HuH-7 (cell line): ENCODE data around the gene ANXA6.

Experiments used
- DNase-seq: peaks from one replicate; pipeline ENCODE4 v3.0.0; 2011; ENCODE audit warnings: low spot score

ANXA6 gene

GRCh38 chr5:151127926-151128325, 29.7 kb downstream of the ANXA6 start:
- no peak for DNase-seq

DNA sequence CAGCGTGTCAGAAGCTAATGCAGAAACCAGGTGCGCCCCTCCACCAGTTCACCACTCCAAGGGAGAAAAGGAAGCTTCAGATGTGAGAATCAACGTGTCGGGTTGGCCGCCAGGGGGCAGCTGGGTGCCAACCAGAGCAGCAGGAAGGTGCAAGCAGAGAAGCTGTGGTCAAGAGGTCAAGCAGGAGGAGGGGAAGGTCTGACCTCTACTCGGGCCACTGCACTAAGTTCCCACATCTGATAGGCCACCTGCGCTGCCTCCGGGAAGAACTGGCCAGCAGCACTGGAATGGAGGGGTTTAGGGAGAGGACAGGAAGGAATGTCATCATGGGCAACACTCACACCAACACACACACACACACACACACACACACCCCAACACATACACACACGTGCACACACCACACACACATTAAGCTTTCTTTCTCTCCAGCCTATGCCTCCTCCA, 31.4 kb downstream of the ANXA6 start:
- peak; percentile 65 for DNase-seq

DNA sequence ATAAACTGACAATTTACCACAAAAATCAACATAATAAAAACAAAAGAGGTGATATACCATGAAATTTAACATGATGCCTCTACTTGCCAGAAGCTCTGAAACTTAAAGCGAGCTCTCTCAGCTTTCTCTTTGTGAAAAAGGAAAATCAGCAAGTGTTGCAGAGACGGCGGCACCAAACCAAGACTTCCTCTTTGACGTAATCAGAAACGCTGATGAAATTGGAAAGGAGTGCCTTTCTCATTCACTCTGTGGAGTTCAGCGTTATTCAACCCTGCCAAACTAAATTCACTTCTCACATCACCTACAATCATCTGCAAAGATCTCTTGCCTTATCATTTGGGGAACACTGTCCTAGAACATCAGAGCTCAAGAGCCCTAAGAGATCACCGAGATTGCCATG, 32.2 kb downstream of the ANXA6 start:
- no peak for DNase-seq

DNA sequence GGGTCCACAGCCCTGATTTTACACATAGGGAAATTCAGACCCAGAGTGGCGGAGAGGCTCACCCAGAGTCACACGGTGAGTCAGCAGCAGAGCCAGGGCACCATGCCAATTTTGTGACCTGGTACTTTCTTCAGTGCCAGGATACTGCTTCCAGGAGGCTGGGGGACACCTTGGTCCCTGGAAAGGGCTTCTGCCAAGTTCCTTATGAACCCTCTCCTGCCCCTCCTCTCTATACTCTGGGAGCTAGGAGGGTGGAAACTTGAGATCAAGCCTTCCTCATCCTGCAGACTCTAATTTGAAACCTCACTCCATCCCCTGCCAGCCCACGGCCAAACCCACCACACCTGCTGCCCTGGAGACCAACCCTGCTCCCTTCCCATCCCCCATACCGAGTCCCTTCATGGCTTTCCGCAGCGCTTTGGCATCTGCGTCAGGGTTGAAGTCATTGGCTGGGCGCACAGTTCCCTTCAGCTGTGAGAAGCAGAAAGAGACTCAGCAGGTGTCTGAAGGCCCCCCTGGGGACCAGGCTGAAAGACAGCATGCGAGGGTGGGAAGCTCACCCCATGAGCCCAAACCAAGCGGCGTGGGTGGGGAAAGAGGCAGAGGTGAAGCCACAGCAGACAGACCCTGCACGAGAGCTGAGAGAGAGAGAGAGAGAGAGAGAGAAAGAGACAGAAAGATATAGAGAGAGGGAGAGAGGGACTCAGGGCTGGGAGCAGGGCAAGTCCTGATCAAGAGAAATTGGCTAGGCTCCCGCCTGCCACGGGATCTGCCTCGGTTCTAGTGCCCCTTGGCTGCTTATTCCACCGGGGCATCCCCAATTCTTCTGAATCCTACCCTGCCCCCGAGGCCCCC, 33.5 kb downstream of the ANXA6 start:
- no peak for DNase-seq

DNA sequence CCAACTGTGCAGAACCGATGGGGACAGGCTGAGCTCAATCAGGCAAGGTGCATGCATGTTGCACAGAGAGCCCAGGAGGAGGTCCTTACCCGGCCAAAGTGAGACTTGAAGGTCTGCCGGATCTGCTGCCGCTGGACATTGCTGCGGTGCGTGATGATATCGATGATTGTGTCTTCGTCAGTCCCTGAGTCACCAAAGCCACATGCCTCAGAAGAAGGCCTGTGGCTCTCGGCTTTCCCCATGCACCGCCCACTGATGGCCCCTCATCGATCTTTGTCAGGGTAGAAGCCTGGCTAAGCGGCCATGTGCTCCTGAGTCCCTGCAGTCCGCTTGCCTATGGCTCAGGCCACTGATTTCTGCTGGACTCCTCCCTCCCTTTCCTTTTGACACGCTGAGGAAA, 34.8 kb downstream of the ANXA6 start:
- DNase-seq = no peak

DNA sequence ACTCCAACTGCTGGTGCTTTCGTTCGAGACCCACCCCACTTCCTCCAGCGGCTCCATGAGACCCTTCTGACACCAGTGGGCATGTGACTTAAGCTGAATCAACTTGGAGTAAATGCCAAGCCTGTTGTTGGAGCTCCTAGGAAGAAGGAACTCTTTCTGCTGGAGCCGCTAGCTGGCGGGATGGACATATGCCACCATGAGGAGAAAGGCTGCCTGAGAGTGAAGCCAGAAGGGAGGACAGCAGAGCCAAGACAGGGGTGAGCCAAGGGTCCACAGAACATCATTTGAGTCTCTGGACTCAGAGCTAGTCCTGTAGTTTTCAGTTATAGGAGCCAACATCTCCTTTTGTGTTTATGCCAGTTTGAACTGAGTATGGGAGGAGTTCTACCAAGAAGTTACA, 35.9 kb downstream of the ANXA6 start:
- no peak for DNase-seq

DNA sequence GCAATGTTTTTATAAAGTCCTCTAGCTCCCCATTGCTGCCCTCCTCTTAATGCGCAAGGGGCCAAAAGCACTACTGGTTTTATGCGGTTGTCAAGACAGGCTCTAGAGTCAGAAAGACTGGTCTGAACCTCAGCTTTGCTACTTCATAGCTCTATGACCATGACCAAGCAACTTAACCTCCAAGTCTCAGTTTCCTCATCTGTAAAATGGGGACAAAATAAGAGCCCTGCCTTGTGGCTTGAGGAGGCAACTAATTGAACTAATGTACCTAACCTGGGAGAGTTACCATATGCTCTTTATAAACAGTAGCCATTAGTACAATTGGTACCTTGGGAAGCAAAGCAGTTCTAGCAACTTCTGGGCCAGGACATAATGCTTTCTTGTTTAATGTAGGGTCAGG, 36.5 kb downstream of the ANXA6 start:
- no peak for DNase-seq

DNA sequence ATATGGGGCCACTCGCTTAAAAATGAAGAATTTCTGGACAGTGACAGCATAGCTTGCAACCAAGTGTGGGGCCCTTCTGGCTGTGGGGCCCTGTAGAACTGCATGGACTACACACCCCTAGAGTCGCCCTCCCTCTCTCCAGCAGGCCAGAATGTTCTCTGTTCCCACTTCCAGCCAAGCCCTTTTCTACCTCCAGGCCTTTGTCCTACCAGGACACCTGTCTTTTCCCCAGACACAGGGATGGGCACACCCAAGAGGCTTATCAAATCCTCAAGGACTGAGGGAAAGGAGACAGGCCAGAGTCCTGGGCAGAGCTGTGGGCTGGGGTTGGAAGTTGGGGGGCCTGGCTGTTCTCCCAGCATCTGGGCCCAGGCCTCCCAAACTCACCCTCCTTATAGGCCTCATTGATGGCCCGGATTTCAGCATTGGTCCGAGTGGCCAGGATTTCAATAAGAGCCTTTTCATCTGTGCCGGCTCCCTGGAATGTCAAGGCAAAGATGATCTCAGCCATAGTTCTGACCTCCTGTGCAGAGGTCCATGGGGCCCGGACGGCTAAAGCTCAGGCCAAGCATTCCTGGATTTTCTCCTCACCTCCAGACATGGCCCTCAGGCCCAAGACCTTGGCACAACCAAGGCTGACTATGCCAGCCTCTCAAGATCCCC, 38.5 kb downstream of the ANXA6 start:
- no peak for DNase-seq

DNA sequence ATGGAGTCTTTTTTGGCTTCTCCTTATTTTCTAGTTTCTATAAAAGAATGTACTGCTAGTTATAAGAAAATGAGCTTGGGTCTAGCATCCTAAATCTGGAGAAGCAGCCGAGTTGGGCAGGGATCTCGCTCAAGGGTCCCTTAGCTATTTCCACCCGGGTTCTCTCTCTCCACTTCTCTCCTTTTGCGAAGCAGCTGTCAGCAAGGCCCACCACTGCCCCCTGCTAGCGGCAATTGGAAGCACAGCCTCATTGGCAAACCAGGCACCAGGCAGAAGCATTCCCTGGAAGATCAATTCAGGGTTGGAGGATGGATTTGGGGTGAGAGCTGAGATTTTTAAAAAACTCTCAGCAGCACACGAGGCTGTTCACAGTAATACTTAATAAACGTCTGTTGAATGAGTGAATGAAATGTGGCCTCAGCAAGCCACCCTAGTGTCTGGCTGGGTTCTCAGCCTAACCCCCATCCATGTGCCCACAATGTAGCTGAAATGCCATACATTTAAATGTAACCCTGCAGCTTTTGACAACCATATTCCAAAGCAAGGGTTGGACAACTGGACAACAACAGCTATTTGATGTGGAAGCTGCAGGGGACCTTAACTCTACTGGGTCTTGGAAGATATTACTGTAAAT, 42.2 kb downstream of the ANXA6 start:
- DNase-seq = peak; percentile 65

- no peak for DNase-seq
Measured at GRCh38 chr5:151113651-151114050, 43.9 kb downstream of the ANXA6 start.

DNA sequence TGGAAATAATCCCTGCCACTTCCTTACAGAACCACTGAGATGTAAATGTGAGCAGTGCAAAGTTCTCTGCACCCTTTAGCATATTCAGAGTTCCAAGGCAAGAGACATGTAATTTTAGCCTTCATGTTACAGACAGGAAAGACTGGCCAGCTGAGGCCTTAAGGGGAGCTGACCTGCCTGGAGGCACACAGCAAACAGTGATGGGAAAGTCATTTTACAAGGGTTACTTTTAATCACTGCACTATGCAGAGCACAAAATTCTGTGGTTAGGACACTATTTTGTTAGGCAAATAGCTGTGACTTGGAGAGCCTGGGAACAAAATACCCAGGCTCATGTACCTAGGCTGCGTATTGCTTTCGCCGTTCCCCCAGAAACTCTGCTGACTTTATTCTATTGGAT, 46.6 kb downstream of the ANXA6 start:
- DNase-seq = no peak

GRCh38 chr5:151110122-151110681, 47.4 kb downstream of the ANXA6 start:
- DNase-seq = no peak

DNA sequence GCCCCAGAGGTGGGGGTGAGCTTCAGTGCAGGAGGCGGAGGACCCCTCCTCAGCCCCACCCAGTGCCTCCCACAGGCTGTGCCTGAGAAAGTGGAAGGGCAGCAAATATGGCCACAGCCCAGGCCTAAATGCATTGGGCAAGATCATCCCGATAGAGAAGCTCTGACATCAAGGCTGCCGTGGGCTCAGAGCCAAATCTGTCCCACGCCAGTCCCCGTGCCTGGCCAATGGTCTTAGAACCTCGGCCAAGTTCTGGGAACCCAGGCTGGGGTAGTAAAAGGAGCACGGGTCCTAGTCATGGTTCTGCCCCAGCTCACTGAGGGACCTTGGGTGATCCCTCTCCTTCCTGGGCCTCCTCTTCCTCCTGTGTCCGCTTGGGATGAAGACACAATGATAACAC, 49.0 kb downstream of the ANXA6 start:
- no peak for DNase-seq

DNA sequence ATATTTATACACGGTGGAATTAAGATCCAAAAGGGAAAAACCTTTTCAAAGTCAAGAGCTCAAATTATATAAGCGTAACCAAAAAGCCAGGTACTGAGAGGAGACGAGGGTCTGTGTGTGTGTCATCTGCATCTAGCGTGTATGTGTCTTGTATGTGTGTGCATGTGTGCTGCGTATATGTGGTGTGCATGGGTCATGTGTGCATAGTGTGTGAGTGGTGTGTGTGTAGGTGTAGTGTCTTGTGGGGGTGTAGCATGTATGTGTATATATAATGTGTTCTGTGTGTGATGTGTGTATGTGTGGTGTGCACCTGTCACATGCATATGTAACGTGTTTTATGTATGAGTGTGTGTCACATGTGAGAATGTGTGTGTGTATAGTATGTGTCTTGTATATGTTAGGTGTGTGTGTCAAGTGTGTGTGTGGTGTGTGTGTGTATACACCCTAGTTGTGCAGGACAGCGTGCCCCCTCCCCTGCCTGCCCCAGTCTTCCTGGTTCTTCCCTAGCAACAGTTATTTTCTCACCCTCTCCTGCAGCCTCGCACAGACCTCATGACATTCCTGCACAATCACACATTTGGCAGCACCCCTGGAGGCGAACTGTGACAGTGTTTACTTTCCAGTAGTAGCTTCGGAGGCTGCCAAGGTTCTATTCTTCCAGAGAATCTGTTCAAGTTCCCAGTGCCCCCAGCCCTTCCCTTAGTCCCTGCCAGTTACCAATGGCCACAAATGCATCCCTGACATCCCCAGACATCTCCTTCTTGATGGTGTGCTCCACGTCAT, 49.6 kb downstream of the ANXA6 start:
- DNase-seq = no peak

DNA sequence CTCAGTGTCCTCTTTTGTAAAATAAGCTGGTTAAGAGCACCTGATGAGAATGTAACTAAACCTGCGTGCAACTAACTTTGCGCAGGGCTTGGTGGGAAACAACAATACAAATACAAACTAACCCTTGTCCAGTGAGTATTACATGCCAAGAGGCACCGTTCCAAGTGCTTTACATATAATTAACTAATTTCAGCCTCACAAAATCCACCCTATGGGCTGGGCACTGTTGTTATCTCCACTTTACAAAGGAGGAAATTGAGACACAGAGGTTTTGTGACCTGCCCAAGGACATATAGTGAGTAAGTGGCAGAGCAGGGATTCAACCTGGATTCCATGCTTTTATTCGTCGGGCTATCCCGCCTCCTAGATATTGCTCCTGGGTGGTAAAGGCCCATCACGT, 50.5 kb downstream of the ANXA6 start:
- no peak for DNase-seq

- no peak for DNase-seq
Measured at GRCh38 chr5:151106509-151106908, 51.1 kb downstream of the ANXA6 start.

DNA sequence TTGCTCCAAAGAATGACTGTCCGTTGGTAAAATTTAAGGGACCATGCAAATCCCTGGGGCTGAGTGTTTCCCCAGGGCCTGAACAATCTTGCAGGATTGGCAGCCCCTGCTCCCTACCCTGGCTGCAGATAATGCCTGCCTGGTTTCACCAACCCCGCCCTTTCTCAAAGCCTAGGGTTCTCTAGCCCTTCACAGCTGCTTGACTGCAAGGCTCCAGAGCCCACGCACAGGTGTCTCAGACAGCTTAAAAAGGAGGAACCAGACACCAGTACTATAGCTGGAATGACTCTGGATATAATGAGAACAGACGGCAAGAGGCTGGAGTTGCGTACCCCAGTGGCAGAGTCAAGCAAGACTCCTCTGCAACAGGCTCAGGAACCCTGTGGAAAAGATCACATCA, 51.5 kb downstream of the ANXA6 start:
- no peak for DNase-seq

DNA sequence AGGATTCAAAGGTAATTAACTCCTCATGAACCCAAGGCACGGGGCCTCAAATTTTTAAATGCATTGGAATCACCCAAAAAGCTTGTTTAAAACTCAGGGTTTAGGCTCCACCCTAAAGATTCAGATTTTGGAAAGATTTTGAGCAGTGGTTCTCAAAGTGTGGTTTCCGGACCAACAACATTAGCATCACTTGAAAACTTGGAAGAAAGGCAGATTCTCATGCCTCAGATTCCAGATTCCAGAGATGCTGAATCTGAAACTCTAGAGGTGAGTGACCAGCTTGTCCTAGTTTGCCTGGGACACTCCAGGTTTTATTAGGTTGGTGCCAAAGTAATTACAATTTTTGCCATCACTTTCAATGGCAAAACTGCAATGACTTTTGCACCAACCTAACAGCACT, 52.0 kb downstream of the ANXA6 start:
- DNase-seq = no peak

DNA sequence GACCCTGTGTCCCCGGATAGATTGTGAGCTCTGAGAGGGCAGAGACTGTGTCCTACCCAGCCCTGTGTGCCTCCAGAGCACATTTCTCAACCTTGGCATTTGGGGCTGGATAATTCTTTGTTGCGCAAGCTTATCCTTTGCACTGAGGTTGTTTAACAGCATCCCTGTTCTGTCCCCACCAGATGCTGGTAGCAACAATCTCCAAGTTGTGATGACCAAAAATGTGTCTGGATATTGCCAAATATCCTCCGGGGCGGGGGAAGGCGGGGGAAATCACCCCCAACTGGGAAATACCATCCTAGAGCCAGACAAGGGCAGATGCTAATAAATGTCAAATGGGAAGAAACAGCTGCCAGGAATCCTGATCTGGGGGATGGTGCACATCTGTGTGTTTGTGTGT, 52.8 kb downstream of the ANXA6 start:
- DNase-seq = no peak

DNA sequence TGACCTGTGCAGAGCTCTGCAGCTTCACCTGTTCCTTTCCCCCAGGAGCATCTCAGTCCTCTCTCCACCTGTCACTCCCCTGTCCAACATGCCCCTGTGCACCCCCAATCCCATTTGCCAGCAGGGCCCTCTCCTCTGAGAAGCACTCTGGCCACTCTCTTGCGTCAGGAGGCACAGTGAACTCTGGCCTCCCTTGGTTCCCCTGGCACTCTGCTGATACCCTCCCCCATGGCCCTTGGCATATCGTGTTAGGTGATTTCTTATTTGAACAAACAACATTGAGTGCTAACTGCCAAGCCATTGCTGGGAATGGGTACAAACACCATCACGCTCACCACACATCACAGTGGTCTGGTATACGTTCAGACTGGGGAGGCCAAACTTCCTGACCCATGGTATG, 55.8 kb downstream of the ANXA6 start:
- DNase-seq = no peak

GRCh38 chr5:151101151-151101550, 56.4 kb downstream of the ANXA6 start:
- DNase-seq = no peak

DNA sequence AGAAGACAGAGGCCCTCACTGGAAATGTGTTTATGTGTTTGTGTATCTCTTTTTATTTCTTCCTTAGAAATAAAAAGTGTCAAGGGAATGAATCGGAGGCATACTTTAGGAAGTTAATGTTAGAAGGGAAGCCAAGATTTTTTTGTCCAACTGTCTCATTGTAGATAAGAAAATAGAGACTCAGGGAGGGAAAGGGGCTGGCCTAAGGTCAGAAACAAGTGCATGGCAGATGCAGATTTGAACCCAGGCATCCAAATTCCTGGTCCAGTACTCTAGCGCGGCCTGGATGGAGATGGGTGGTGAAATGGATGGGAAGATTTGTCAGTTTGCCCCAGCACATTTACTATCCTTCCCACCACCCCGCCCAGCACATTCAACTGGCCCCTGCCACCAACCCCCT, 56.9 kb downstream of the ANXA6 start:
- DNase-seq = no peak
